GM19240 (cell line): ENCODE results near the gene CLEC16A.
"Not testable (repeated sequence)": the region's sequence is repeated elsewhere in the genome, so short reads cannot be mapped to it uniquely, and the experiment has no call there.

ENCODE experiments used
- DNase-seq: peaks from one replicate; pipeline ENCODE4 v3.0.0; 2011; ENCODE audit warnings: low spot score; ENCODE audit not compliant: insufficient read length

Gene CLEC16A

DNA sequence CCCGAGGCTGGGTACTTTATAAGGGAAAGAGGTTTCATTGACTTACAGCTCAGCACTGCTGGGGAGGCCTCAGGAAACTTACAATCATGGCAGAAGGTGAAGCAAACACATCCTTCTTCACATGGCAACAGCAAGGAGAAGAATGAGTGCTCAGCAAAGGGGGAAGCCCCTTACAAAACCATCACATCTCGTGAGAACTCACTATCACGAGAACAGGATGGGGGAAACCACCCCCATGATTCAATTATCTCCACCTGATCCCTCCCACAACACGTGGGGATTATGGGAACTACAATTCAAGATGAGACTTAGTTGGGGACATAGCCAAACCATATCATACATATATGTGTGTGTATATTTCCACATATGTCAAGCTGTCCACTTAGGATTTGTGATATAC is 22.2 kb downstream of the CLEC16A start:
- DNase-seq: not testable (repeated sequence)

DNA sequence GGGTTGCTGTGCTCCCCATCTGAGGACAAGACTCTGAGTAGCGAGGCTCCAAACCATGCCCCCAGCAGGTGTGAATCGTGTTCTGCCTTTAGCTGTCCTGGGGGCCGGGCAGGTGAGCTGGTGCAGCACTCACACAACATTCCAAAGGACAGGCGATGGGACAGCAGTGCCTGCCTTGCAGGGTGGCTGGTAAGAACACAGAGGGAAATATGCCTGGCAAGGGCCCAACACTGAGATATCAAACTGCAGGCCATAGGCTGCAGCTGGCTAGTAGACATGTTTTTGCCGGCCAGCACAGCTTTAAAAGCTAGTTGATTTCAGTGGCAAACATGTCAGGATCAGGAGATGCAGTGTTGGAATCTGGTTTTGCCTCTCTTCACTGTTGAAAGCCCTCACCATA is 23.6 kb downstream of the CLEC16A start:
- no peak for DNase-seq

DNA sequence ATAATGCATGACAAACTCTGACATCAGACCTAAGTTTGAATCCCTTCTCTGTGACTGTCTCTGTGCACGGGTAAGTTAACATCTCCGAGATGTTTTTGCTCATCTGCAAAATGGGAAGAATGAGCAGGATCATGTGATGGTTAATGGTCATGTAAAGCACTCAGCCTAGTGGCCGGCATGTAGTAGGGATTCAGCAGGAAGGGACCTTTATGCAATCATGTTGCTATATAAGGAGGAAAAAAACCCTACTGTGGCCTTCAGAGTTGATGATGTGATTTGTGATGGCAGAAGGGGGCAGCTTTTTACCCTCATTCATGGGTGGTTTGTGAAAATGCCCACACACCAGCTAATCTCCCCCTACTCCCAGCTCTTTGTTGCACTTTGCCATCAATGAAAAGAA is 24.1 kb downstream of the CLEC16A start:
- no peak for DNase-seq

DNA sequence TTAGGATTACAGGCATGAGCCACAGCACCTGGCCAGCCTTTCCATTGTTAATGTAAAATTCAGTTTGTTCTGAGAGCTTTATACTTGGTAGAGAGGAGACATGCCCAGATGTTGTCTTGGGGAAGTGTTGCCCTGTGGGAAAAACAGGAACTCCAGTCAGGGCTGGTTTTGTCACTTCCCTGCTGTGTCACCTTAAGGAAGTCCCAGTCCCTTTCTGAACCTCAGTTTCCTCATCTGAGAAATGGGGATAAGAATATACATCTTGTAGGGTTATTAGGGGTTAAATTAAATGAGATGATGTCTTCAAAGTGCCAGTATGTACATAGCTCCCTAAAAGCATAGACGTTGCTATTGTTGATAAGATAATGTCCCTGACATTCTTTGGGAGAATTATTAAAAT is 25.3 kb downstream of the CLEC16A start:
- DNase-seq: no peak

DNA sequence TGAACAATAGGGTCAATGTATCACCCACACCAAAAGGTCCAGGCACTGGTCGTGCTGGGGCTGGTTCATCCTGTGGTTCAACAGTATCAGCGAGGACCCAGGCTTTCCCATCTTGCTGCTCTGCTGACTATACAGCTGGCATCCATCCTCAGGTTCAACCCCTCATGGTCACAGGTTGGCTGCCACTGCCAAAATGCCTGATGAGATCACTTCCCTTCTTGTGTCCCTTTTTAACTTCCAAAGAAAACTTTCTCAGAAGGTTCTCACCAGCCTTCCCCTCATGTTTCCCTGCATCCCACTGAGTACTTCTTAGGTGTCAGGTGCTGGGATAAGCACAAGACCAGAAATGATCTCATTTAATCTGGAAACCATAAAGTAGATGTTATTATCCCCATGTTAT is 25.7 kb downstream of the CLEC16A start:
- no peak for DNase-seq

DNA sequence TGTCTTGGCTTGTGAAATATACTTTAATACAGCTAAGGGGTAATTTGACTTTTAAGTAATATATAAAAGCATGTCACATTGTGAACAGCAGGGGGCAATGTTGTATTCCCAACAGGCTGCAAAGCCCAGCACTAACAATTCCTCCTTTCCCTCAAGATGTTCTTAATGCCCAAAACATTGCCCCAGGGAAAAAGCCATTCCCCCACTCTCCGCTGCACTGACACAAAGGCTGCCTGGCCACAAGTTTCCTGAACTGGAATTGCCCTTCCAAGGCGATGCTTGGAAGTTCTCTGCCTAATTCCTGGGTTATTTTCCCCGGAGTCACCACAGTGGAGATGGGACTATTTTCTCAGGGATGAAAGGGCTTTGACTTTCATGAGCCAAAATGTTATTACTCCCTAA is 27.2 kb downstream of the CLEC16A start:
- no peak for DNase-seq

DNA sequence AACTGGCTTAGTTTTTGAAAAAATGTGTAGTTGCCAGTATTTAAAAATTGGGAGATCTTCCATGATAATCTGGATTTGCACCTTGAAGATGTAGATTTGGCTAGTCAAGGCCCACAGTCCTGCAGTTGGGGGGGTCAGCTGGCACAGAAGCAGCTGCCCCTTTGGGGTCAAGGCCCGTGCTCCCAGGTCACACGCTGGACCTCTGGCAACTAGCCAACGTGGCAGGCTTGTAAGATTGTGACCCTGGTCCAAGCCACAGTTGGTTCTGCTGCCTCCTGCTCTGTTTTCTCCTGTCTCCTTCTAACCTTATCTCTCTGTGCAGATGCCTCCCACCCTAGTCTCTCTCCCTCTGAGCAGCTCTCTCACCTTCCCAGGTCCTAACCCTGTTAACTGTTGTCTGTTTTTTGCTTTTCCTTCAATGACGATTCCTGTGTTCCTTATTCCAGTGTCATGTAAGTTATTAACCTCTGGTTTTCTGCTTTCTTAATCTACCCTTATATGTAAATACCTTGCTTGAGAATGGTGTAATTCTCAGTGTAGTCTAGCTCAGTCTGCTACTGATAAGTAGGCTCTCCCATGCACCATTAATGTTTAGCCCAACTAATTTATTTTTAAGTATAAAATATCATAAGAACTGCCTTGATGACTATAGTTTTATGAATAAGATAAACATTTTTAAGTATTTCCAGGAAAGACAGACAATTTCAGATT is 27.9 kb downstream of the CLEC16A start:
- DNase-seq: no peak

DNA sequence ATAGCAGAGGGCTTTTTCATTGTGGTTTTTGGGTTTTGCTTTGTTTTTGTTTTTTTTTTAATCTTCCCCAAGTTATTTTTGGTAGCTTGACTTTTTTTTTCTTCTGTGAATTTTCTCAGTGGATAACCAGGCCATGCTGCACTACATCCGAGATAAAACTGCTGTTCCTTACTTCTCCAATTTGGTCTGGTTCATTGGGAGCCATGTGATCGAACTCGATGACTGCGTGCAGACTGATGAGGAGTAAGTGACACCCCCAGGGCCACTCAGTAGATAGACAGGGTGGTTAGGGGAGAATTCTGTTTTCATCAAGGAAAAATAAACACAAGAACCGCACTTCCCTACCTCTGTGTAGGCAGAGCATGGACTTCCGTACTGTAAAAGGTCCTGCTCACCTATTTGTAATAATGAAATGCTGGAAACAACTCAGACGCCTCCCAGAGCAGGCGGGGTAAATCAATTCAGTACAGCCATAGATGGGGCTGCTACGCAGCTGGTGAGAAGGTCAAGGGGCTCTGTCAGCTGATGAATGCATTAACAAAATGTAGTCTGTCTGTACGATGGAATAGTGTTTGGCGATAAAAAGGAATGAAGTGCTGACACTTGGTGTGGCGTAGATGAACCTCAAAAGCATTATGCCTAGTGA is 28.6 kb downstream of the CLEC16A start:
- DNase-seq: no peak

DNA sequence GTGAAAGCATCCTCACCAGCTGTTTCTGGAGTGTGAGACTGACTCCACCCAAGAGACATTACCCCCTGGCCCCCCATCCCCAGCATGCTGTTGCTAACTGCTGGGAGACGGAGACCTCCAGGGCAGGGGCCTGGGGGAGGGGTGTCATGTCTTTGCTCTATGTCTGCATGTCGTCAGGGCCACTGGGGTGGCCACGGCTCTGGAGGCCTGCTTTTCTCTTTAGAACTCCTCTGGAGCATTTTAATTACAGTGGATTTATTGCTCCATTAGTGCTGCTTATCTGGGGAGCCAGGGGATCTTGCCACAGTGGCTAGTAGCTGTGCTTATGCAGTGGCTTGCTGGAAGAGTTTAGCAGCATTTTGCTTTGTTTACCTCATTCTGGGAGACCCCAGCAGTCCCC is 32.3 kb downstream of the CLEC16A start:
- DNase-seq: no peak

DNA sequence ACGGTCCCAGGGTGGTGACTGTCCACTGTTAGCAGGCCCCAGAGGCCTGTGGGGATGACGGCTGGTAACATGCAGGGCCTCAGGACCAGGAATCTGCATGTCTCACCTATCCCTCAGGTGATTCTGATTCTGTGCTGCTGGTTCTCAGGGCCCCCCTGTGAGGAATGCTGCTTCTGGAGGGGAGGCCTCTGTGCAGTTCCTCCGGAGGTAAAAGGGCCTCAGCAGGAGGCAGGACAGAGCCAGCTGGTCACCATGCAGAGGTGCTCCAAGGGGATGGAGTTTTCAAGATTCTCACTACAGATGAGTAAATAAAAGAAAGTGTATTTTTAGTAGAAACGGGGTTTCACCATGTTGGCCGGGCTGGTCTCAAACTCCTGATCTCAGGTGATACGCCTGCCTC is 33.8 kb downstream of the CLEC16A start:
- DNase-seq: no peak

DNA sequence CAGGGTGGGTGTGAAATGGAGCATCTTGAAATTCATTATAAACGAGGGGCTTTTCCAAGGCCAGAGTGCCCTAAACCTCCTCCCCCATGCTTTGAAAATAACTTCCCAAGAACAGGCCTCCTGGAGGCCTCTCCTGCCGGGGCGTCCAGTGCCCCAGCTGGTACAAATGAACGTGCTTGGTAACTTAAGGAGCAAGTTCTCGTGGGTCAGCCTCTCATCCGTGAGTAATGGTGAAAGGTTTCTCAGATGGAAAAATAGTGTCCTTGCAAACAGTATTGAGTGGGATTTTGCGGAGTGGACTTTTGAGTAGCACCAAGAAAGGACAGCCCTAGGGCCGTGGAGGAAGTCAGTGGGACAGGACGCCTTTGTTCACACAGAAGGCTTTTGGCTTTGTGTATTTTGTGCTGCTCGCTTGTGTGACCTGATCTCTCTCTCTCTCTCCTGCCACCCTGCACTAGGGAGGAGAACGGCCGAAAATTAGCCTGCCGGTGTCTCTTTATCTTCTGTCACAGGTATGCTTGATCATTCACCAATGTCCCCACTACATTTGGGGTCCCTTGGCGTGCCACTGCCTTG is 34.6 kb downstream of the CLEC16A start:
- no peak for DNase-seq

DNA sequence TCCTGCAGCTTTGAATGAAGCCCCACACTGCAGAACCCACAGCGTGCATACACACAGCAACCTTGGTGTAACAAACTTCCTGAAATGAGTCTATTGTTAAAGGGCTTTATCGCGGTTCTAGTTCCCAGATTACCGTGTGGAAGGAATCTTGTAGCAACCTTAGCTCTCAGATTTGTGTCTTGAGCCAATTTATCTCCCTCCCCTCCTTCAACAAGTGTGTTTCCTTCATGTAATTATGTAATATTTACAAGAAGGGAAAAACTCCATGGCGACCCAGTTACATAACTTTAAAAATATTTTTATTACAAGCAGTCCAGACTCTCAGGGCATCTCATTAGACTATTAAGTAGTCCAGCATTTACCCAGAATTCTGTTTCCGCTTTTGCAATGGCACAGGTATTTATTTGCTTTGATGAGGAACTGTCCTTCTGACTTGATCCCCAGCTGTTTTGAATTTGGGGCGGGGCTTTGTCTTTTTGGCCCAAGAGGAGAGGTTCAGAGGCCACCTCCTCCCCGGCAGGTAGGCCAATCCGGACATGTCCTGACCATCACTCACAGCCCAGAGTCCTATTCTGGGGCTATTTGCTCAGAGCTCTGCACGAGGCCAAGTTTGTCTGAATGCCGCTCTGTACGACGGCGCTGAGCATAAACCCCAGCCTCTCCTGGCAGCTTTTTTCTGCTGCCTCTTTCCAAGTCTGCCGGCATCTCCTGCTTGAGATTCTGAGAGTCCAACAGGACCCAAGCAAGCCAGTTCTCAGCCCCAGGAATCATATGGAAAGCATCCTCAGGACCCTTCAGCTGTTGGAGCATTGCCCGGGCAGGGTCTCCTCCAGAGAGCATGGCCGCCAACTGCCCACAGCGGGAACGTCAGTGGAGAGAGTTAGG is 35.6 kb downstream of the CLEC16A start:
- DNase-seq: no peak

DNA sequence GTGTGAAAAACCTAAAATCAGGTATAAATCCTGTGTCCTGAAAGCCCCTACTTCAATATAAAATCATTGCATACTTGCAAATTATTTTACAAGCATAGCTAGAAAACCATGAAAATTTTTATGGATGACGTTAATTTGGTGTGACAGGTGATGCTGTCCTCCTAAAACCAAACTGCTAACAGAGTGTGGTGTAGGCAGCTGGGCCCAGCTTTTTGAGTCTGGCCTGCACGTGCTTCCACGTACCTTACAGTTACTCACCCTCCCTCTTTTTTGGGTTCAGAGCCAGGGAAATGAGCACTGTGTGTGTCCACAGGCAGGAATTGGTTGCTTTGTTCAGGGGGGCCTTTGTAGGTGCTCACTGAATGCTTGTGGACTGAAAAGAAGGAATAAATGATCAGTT is 36.4 kb downstream of the CLEC16A start:
- DNase-seq: no peak

DNA sequence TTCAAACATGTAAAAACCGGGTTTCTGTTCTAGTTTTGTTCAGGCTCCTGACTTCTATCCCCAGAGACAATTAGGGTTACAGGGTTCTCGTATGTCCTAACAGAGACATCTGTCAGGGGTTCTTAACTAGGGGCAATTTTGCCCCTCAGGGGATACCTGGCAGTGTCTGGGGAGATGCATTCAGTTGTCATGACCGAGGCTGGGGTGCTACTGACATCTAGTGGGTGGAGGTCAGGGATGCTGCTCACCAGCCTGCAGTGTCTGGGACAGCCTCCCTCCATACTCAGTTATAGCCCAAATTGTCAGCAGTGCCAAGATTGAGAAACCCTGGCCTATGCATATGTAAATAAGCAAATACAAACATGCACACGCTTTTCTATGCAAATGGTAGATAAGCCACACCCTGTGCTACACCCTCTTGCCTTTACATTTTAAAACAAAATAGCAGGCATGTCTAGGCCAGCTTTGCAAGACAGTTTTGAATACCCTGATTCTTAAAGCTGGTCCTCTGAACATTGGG is 37.4 kb downstream of the CLEC16A start:
- peak; percentile 60 for DNase-seq

DNA sequence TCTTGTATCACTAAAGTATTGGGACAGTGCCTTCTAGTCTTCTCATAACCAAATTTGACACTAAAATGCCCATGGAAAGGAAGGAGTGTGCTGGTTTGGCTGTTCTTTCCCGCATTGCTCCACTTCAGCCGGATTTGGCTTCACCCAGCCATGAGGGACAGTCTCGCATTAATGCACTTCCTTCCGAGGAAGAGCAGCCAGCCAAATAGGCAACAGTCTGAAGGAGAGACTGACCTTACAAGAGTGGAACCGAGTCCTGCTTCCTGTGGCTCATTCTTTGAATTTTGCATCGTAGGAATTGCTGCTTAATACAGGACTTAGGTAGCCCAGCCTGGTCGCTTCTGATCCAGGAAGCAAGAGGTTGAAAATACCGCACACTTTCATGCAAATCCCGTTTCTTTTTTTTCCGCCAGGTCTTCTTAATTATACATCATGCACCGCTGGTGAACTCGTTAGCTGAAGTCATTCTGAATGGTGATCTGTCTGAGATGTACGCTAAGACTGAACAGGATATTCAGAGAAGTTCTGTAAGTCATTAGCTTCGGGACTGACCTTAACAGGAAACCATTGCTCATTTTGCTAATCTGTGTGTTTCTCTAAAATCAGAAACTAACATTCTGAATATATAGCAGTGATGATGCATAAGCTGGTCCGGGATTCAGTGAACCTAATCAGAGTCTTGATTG is 38.2 kb downstream of the CLEC16A start:
- DNase-seq: no peak

DNA sequence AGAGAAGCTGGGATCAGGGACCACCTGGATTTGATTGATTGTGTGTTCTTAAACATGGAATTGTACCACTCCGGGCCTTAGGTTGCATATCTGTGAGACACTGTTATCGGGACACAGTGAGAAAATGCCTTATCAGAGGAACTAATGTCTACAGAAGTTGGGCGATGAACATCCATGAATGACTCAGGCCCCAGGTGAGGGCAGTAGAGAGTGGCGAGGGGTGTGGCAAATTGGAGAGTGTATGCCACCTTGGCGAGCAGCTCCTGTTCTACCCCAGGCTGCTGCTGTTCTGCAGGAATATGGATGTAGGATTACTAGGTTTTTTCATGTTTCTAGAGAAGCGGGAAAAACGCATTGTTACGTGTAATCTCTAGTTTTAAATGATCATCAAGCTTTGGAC is 38.8 kb downstream of the CLEC16A start:
- DNase-seq: no peak

DNA sequence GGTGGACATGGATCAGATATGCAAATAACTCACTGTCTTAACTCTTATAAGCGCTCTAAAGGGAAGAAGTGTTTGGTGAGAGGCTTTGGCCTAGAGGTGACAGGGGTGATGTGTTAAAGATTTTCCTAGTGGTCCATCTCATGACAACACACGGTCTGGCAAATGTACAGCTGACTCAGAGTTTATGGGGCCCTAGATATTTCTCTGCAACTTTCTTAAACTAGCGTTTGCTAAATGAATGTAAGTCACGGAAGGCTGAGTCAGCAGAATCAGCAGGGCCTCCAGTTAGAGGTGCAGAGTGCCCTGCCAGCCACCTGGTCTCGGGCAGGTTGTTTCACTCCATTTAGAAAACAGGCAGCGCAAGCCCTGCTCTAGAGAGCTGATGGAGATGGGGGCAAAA is 40.1 kb downstream of the CLEC16A start:
- DNase-seq: no peak

DNA sequence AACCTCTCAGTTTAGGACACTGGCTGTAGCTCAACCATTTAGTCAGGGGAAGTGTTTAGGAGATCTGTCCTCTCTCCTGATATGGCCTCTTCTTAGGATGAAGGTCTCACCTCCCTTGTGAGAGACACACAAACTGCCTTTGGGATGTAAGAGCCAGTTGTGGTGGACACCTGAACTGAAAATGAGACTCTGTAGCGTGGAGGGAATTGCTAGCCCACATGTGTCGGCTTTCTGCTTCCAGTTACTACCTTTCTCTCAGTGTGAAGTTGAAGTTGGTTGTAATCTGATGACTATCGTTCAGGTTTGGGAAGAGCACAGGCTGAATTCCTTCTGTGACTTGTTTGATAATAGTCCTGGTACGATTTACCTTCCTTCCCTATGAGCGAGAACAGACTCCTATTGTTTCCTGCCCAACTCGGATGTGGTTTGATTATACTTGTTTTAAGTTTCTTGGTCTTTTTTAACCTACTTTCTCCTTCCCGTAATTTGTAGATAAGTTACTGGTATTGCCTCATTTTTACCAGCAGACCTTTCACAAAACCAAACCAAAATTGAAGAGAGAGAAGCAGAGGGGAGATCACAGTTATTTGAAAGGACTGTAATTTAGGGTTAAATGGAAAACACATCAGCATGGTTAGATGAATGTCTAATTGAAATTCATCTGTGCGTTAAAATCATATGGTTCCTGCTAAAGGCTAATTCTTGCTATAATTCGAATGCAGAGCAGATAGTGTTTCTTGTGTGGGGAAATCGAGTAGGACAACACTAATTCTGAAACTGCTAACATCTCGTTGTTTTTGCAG is 43.2 kb downstream of the CLEC16A start:
- DNase-seq: no peak

DNA sequence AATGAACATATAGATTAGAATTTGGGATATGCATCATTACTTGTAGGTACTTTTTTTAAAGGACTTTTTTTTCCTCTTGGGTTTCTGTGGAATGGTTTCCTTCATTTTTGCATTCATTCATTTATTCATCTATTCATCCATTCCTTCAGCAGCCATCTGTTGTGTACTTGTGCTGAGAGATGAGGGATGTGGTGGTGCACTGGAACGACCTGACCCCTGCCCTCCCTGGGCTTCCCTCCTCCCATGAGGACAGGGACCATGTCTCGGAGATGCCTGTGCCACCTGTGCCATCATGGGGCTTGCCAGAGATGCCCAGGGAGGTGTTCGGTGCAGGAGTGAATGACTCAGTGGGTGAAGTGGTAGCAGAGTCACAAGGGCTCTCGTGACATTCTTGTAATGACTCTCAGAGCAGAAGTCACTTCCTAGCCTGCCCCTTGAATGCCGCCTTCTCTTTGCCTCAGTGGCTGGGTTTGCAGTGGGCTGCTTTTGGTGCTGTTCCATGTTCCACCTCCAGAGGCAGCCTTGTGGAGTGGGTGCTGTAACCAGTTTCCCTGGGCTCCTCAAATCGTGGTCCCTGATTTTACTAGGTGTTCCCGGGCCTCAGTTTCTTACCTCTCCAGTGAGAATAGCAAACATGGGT is 43.9 kb downstream of the CLEC16A start:
- no peak for DNase-seq

DNA sequence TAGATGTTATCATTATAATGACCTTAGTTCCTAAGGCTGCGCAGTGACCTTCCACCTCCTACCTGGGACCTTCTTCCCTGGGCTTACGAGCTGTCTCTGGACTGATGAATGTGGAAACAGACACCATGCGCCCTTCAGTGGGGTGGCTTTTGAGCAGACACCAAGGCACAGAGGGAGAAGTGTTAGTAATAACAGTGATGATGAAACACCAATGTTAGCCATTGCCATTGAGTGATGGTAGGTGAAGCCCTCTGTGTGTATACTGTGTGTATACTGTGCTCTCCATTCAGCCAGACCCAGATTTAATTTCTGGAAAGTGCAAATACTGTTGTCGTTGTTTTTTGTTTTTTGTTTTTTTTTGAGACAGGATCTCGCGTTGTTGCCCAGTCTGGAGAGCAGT is 44.5 kb downstream of the CLEC16A start:
- no peak for DNase-seq
